IPS-18a (cell line): ENCODE results near the gene GPRIN2.
"Not testable (repeated sequence)": the region's sequence is repeated elsewhere in the genome, so short reads cannot be mapped to it uniquely, and the experiment has no call there.

Experiments
- H3K27ac ChIP-seq: one replicate; pipeline ENCODE4 v1.5.1; 2013; ENCODE audit warnings: low read length
- H3K27me3 ChIP-seq: one replicate; pipeline ENCODE4 v1.6.1; 2013; ENCODE audit warnings: mild to moderate bottlenecking, low read length; ENCODE audit not compliant: control insufficient read depth, insufficient read depth
- H3K36me3 ChIP-seq: one replicate; pipeline ENCODE4 v1.6.1; 2013; ENCODE audit warnings: low read depth, low read length; ENCODE audit not compliant: control insufficient read depth
- H3K4me1 ChIP-seq: one replicate; pipeline ENCODE4 v1.6.1; 2013; ENCODE audit warnings: low read depth, low read length; ENCODE audit not compliant: control insufficient read depth
- H3K4me3 ChIP-seq: one replicate; pipeline ENCODE4 v1.5.1; 2013; ENCODE audit warnings: low read length
- H3K9ac ChIP-seq: one replicate; pipeline ENCODE4 v1.6.1; 2013; ENCODE audit warnings: mild to moderate bottlenecking, low read length, moderate library complexity
- H3K9me3 ChIP-seq: one replicate; pipeline ENCODE4 v1.6.1; 2013; ENCODE audit warnings: low read depth, low read length; ENCODE audit not compliant: control insufficient read depth

Gene GPRIN2

DNA sequence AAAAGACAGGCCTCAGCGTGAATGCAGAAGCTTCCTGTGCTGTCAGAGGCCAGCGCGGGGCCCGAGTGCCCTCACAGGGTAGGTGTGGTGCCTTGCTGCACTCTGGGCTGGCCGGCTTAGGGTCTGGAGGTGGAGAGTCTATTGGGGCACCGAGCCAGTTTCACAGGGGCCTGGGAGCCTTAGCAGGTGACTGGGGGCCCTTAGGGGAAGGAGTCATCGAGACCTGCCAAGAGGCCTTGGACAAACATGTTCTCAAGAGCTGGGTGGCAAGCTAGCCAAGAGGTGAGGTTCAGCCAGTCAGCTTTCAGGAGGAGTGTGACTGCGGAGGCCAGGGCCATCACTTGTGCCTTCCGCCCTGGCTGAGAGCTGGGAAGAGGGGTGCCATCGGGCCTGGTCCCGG, 26.1 kb upstream of the GPRIN2 start:
- H3K36me3 ChIP-seq, H3K27ac ChIP-seq, H3K4me1 ChIP-seq, H3K9ac ChIP-seq, H3K27me3 ChIP-seq, H3K4me3 ChIP-seq, H3K9me3 ChIP-seq: not testable (repeated sequence)

DNA sequence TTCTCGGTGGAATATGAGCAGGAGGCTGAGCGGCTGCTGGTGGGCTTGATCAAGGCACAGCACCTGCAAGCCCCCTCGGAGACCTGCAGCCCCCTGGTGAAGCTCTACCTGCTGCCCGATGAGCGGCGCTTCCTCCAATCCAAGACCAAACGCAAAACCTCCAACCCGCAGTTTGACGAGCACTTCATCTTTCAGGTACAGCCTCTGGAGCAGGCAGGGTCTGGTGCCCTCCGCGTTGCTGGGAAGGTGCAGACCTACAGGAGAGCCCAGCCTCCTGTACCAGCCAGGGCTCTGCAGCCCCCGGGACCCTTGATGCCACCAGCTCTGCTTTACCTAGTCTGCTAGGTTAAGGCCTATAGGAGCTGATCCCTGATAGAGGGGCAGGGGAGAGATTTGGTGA, 25.5 kb upstream of the GPRIN2 start:
- H3K9me3 ChIP-seq, H3K36me3 ChIP-seq, H3K4me3 ChIP-seq, H3K9ac ChIP-seq, H3K27ac ChIP-seq, H3K27me3 ChIP-seq, H3K4me1 ChIP-seq: not testable (repeated sequence)

GRCh38 chr10:46579378-46579777, 22.9 kb upstream of the GPRIN2 start:
- H3K27me3 ChIP-seq, H3K4me1 ChIP-seq, H3K27ac ChIP-seq, H3K9ac ChIP-seq, H3K9me3 ChIP-seq, H3K4me3 ChIP-seq, H3K36me3 ChIP-seq: not testable (repeated sequence)

DNA sequence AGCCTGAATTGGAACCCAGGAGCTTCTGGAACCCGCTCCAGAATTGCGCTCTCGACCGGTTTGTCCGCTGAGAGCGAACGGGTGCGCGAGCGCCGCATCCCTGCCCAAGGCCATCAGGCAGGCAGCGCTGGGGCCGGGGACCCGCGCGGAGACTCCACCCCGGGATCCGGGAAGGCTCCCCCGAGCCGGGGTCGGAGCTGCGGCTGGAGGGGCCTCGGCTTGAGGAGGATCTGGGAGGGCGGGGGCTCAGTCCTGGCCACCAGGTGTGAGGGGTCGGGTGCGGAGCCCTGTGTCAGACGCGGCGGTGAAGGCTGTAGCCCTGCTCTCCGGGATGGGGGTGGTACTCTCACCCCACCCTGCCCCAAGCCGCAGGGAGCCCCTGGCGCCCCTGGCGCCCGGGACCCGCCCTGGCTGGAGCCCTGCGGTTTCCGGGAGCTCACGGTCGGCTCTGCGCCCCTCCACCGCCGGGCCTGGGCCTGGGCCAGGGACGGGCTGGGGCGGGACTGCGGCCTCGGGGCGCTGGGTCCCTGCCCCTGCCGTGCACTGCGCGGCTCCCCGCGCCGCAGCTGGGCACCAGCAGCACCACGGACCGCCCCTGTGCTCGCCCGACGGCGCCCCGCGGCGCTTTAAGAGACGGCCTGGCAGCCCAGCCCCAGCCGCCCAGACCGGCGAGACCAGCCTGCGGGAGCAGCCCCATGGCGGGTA, 22.2 kb upstream of the GPRIN2 start, which contains the start of gene SYT15:
Gene SYT15, plus strand, starts transcription at position 655 of the 705 bp plus-strand sequence. Its CDS starts 41 bp downstream, at position 696.
- H3K9ac ChIP-seq, H3K27me3 ChIP-seq, H3K4me1 ChIP-seq, H3K4me3 ChIP-seq, H3K36me3 ChIP-seq, H3K27ac ChIP-seq, H3K9me3 ChIP-seq: not testable (repeated sequence)

DNA sequence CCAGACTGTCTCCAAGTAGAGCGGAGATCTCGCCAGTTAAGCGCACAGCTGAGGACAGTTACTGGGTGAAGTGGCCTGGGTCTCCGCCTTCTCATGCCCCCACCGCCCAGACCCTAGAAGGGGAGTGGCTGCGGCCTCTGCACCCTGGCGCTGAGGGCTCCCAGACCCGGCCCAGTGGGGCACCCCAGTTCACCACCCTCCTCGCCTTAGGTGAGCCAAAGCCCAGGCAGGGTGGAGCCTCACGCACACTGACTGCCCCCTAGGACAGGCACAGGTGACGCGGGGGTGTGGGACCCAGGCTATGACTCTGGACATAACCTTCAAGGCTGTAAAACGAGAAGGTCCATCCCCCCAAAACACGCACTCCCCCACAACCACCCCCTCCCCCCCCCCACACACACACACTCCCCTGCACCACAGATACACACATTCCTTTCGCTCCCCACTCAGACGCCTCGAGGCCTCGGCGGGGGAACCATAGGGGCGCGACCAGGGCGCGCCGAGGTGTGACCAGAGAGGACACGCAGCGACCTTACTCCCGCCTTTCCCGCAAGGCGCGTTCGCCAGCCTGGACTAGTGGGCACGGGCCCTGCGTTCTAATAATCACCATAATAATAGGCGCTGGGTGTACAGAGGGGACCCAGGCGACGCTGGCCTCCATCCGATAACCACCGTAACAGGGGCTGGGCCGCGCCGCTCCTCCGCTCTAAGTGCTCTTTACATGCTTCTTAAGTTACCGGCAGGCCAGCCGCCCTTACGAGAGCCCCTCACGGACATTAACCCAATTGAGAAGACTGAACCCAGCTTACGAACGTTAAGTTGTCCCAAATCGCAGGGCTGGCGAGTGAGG, 21.4 kb upstream of the GPRIN2 start:
- not testable (repeated sequence) for H3K9ac ChIP-seq, H3K4me3 ChIP-seq, H3K27me3 ChIP-seq, H3K4me1 ChIP-seq, H3K9me3 ChIP-seq, H3K27ac ChIP-seq, H3K36me3 ChIP-seq

DNA sequence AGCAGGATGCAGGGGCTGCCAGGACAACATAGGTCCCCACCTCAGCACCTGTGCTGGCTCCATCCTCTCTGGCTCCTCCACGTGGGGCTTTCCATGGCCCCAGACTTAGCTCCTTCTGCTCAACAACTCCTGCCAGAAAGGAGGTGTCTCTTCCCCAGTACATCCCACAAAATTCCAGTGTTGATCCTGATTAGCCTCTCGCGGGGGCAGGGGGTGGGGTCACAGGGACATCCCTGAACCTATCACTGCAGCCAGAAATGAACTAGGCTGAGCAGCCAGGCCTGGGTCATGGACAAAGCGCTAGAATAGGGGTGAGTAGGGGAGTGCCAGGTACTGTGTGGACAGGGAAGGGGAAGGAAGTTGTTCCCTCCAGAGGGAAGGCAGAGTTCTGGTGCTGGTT, 17.4 kb upstream of the GPRIN2 start:
- H3K9me3 ChIP-seq, H3K4me3 ChIP-seq, H3K27ac ChIP-seq, H3K9ac ChIP-seq, H3K4me1 ChIP-seq, H3K36me3 ChIP-seq, H3K27me3 ChIP-seq: not testable (repeated sequence)

- not testable (repeated sequence) for H3K36me3 ChIP-seq, H3K27ac ChIP-seq, H3K27me3 ChIP-seq, H3K9ac ChIP-seq, H3K9me3 ChIP-seq, H3K4me3 ChIP-seq, H3K4me1 ChIP-seq
Observed at GRCh38 chr10:46573314-46573713, 16.9 kb upstream of the GPRIN2 start.

GRCh38 chr10:46572765-46573164, 16.3 kb upstream of the GPRIN2 start:
- H3K27me3 ChIP-seq, H3K4me1 ChIP-seq, H3K27ac ChIP-seq, H3K9me3 ChIP-seq, H3K9ac ChIP-seq, H3K4me3 ChIP-seq, H3K36me3 ChIP-seq: not testable (repeated sequence)

- not testable (repeated sequence) for H3K27ac ChIP-seq, H3K27me3 ChIP-seq, H3K36me3 ChIP-seq, H3K4me3 ChIP-seq, H3K9me3 ChIP-seq, H3K4me1 ChIP-seq, H3K9ac ChIP-seq
Observed at GRCh38 chr10:46570655-46571054, 14.2 kb upstream of the GPRIN2 start.

GRCh38 chr10:46567151-46567550, 10.7 kb upstream of the GPRIN2 start:
- H3K9ac ChIP-seq, H3K4me3 ChIP-seq, H3K36me3 ChIP-seq, H3K4me1 ChIP-seq, H3K27me3 ChIP-seq, H3K27ac ChIP-seq, H3K9me3 ChIP-seq: not testable (repeated sequence)

DNA sequence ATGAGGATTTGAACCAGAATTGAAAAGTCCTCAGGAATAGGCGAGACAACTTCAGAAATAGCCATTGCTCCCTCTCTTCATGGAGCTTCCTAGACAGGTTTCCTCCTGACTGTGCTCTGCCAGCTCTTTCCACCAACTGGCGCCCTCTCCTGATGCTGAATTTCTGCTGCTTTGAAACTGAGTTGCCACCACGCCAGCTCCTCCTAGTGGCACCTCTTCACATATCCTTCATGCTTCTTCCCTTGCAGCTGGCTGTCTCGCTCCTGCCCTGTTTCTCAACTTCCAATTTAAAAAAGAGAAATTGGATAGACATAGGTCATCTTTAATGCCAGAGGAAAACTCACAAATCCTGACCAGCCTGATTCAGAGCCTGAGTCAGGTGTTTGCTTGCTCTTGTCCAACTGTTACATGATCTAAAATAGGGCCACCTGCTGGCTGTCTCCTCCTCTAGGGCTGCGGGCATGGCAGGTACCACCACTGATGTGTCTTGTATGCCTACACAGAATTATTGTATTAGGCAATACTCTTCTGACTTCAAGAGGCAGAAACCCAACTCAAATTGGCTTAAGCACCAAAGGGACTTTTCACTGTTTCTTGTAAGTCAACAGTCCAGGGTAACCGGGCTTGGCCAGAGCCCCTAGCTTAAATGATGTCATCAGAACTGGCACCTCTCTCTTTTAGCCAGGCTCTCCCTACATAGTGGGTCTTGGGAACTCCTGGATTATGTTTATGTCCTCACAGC, 9.3 kb upstream of the GPRIN2 start:
- not testable (repeated sequence) for H3K27ac ChIP-seq, H3K4me1 ChIP-seq, H3K36me3 ChIP-seq, H3K4me3 ChIP-seq, H3K9me3 ChIP-seq, H3K27me3 ChIP-seq, H3K9ac ChIP-seq
